GM23248 (cell line): ENCODE results near the gene HLA-DRA. TPM values are rescaled to one million over a fixed set of nuclear protein-coding genes. Genes with fewer than 3 reads are reported as not detected.

Source experiments
- DNase-seq: peaks from one replicate; pipeline ENCODE4 v3.0.0-alpha.2; 2015
- H2AFZ ChIP-seq: fragments of 200-600 bp; sonication (generic); 2 replicates; pipeline ENCODE4 v1.6.1; 2016; ENCODE audit warnings: antibody characterized with exemption
- H3F3A ChIP-seq: fragments of 200-600 bp; sonication (generic); 2 replicates; pipeline ENCODE4 v1.6.1; 2016; ENCODE audit warnings: mild to moderate bottlenecking, antibody characterized with exemption, mixed run types; ENCODE audit not compliant: insufficient read depth
- H3K27ac ChIP-seq: fragments of 200-600 bp; sonication (generic); 2 replicates; pipeline ENCODE4 v1.5.1; 2016; ENCODE audit warnings: mild to moderate bottlenecking
- H3K27me3 ChIP-seq: fragments of 200-600 bp; sonication (generic); replicated peaks from 2 replicates; pipeline ENCODE4 v1.6.1; 2016; ENCODE audit warnings: mild to moderate bottlenecking; ENCODE audit not compliant: insufficient read depth
- H3K36me3 ChIP-seq: fragments of 200-600 bp; sonication (generic); 2 replicates; pipeline ENCODE4 v1.6.1; 2016; ENCODE audit warnings: low read depth, mild to moderate bottlenecking
- H3K4me1 ChIP-seq: fragments of 200-600 bp; sonication (generic); 2 replicates; pipeline ENCODE4 v1.6.1; 2016; ENCODE audit warnings: mild to moderate bottlenecking; ENCODE audit not compliant: insufficient read depth
- H3K4me2 ChIP-seq: fragments of 200-600 bp; sonication (generic); one replicate; pipeline ENCODE4 v1.6.1; 2016; ENCODE audit warnings: mild to moderate bottlenecking; ENCODE audit not compliant: unreplicated experiment
- H3K4me3 ChIP-seq: fragments of 200-600 bp; sonication (generic); 2 replicates; pipeline ENCODE4 v1.5.1; 2016; ENCODE audit warnings: mild to moderate bottlenecking
- H3K79me2 ChIP-seq: fragments of 200-600 bp; sonication (generic); 2 replicates; pipeline ENCODE4 v1.6.1; 2016; ENCODE audit warnings: mild to moderate bottlenecking; ENCODE audit not compliant: insufficient read depth
- H3K9ac ChIP-seq: fragments of 200-600 bp; sonication (generic); 2 replicates; pipeline ENCODE4 v1.6.1; 2016; ENCODE audit warnings: mild to moderate bottlenecking
- H3K9me2 ChIP-seq: fragments of 200-600 bp; sonication (generic); 2 replicates; pipeline ENCODE4 v1.6.1; 2016; ENCODE audit warnings: mixed run types, mild to moderate bottlenecking, moderate library complexity; ENCODE audit not compliant: insufficient read depth
- H3K9me3 ChIP-seq: fragments of 200-600 bp; sonication (generic); one replicate; pipeline ENCODE4 v1.6.1; 2017; ENCODE audit warnings: low read depth
- H4K20me1 ChIP-seq: fragments of 200-600 bp; sonication (generic); 2 replicates; pipeline ENCODE4 v1.6.0; 2016; ENCODE audit not compliant: insufficient read depth
- EZH2 ChIP-seq: fragments of 200-600 bp; sonication (generic); IDR thresholded peaks from 2 replicates; pipeline ENCODE4 v1.6.1; 2018; ENCODE audit warnings: antibody characterized with exemption, mild to moderate bottlenecking; ENCODE audit not compliant: insufficient read depth, poor library complexity, severe bottlenecking
- EZH2phosphoT487 ChIP-seq: fragments of 200-600 bp; sonication (generic); IDR thresholded peaks from 2 replicates; pipeline ENCODE4 v1.6.1; 2018; ENCODE audit warnings: antibody characterized with exemption, moderate library complexity, mild to moderate bottlenecking, low read depth; ENCODE audit not compliant: insufficient read depth
- WGBS, 2 experiments: methylation state at CpG; one replicate each; pipeline ENCODE4 v1.1.6; 2015 to 2017; ENCODE audit warnings: low lambda C conversion rate in 2 of 2, low coverage in 1 of 2; ENCODE audit errors: missing lambda C conversion rate in 2 of 2; 5-methylcytosine and 5-hydroxymethylcytosine counted together
- in situ Hi-C: fragments of 300-500 bp; cut with MboI; formaldehyde crosslinking; loops from 2 replicates; pipeline ENCODE4 v1.15.0; 2020
- polyA plus RNA-seq: library from polyadenylated mRNA; unstranded; fragments of >200 nt; fragmentation: Nextera tagmentation; extraction: Ambion mirVana; gene quantifications from 2 replicates; pipeline ENCODE4 v1.2.1, GENCODE V29; 2016
- total RNA-seq: library from RNA; depleted of rRNA; stranded (reverse); fragments of >200 nt; shearing (Covaris generic); gene quantifications from 2 replicates; pipeline ENCODE4 v1.2.3, GENCODE V29; 2014; rRNA removed

Gene HLA-DRA
- 0.89 TPM in 1 of 2 replicates, not detected in the other for total RNA-seq
- 0.80 and 2.0 TPM in 2 replicates for polyA plus RNA-seq

GRCh38 chr6:32439602-32440214 lies at the start of gene HLA-DRA:
HLA-DRA (plus strand) TSS chr6:32439887; CDS start chr6:32439951, 64 bp downstream.
- H2AFZ ChIP-seq, result no peak within 1 kb of the TSS
- H3K36me3 ChIP-seq, result no peaks in the 10 kb centered on the region
- H3K9ac ChIP-seq, result no peak within 1 kb of the TSS
- peaks cover 14% of the 10 kb centered on the region; the same call in 1 of the 2 replicates for H3K27me3 ChIP-seq
- H3K4me3 ChIP-seq, result no peak within 1 kb of the TSS; the same call in 1 of the 2 replicates
- TF ChIP-seq EZH2 (no peak), EZH2phosphoT487 (no peak)
- peak; percentile 57 for DNase-seq
- H3K27ac ChIP-seq, result no peak within 1 kb of the TSS
- no peaks in the 10 kb centered on the region for H3K9me2 ChIP-seq
- H3K79me2 ChIP-seq, result no peaks in the 10 kb centered on the region
- peak within 1 kb of the TSS; percentile 52 for H3K4me2 ChIP-seq
- in situ Hi-C loops, result no loop called here
- H3K9me3 ChIP-seq, result no peaks in the 10 kb centered on the region
- WGBS, 2 experiments, result 18 to 26% methylated on average over 9 of the region's 9 CpGs
- H4K20me1 ChIP-seq, result no peaks in the 10 kb centered on the region
- no peaks in the 10 kb centered on the region for H3K4me1 ChIP-seq
- no peaks in the 10 kb centered on the region for H3F3A ChIP-seq

GRCh38 chr6:32391505-32391904 lies 48.2 kb upstream of the HLA-DRA start:
- Histone ChIP-seq H3K4me2 (no peak overlapping the region), H3K9me3 (no peaks in the 10 kb centered on the region), H3F3A (no peaks in the 10 kb centered on the region), H4K20me1 (no peaks in the 10 kb centered on the region), H3K27ac (no peak overlapping the region), H3K27me3 (0 out of 2 replicates have a peak, but pooled peaks cover 4% of the 10 kb centered on the region), H3K9ac (no peak overlapping the region), H3K4me3 (no peak overlapping the region), H3K9me2 (no peaks in the 10 kb centered on the region), H3K79me2 (no peaks in the 10 kb centered on the region), H2AFZ (no peak overlapping the region), H3K4me1 (no peaks in the 10 kb centered on the region), H3K36me3 (no peaks in the 10 kb centered on the region)
- WGBS, 2 experiments, result 95% methylated on average over 6 of the region's 6 CpGs
- in situ Hi-C loops, result no loop called here
- no peak for DNase-seq
- no peak for TF ChIP-seq EZH2
- TF ChIP-seq EZH2phosphoT487, result no peak

- Histone ChIP-seq H3F3A (no peaks in the 10 kb centered on the region), H3K4me2 (no peak overlapping the region)
- 57 to 59% methylated on average over 7 of the region's 7 CpGs for WGBS, 2 experiments
Measured at GRCh38 chr6:32393665-32394420, 45.8 kb upstream of the HLA-DRA start.

GRCh38 chr6:32396028-32396427 lies 43.7 kb upstream of the HLA-DRA start:
- Histone ChIP-seq H4K20me1 (no peaks in the 10 kb centered on the region), H3K27ac (no peak overlapping the region), H3K9ac (no peak overlapping the region), H3K27me3 (0 out of 2 replicates have a peak, but pooled peaks cover 8% of the 10 kb centered on the region), H3F3A (no peaks in the 10 kb centered on the region), H3K9me2 (no peaks in the 10 kb centered on the region), H3K4me1 (no peaks in the 10 kb centered on the region), H3K4me3 (no peak overlapping the region), H3K4me2 (no peak overlapping the region), H3K79me2 (no peaks in the 10 kb centered on the region), H2AFZ (no peak overlapping the region), H3K36me3 (no peaks in the 10 kb centered on the region), H3K9me3 (no peaks in the 10 kb centered on the region)
- WGBS, 2 experiments, result 87 to 90% methylated on average over 10 of the region's 10 CpGs
- DNase-seq, result no peak
- no peak for TF ChIP-seq EZH2
- in situ Hi-C loops, result no loop called here

More at GRCh38 chr6:32393665-32394420, 45.8 kb upstream of the HLA-DRA start:
- Histone ChIP-seq H3K27ac (no peak overlapping the region), H3K27me3 (0 out of 2 replicates have a peak, but pooled peaks cover 1% of the 10 kb centered on the region), H3K36me3 (no peaks in the 10 kb centered on the region), H2AFZ (no peak overlapping the region), H3K4me1 (no peaks in the 10 kb centered on the region), H4K20me1 (no peaks in the 10 kb centered on the region), H3K9me3 (no peaks in the 10 kb centered on the region), H3K9ac (no peak overlapping the region), H3K9me2 (no peaks in the 10 kb centered on the region), H3K4me3 (no peak overlapping the region), H3K79me2 (no peaks in the 10 kb centered on the region)
- peak; percentile 10 for DNase-seq
- in situ Hi-C loops, result no loop called here
- TF ChIP-seq EZH2, result no peak
- no peak for TF ChIP-seq EZH2phosphoT487
